ENCODE measurements around the gene PARD6B. TPM values are rescaled to one million over a fixed set of nuclear protein-coding genes. Genes with fewer than 3 reads are reported as not detected.

PARD6B gene
- total and polyA plus RNA-seq, 2 donors, result 0.52 to 11.7 TPM

- H3K4me3 ChIP-seq (ENCODE audit: low read depth, low read length), result no peak overlapping the region
- no peak for DNase-seq (ENCODE audit: extremely low spot score)
- WGBS, result 56% methylated on average over 11 of the region's 11 CpGs
- H3K36me3 ChIP-seq (ENCODE audit: insufficient read depth), result no peaks in the 10 kb centered on the region
- no peak overlapping the region for H3K27ac ChIP-seq (ENCODE audit: low read depth)
- no peaks in the 10 kb centered on the region for H3K4me1 ChIP-seq (ENCODE audit: insufficient read depth)
Observed at GRCh38 chr20:50804437-50805348, 73.3 kb downstream of the PARD6B start.

- Histone ChIP-seq H3K4me1 (ENCODE audit: insufficient read depth) (no peaks in the 10 kb centered on the region), H3K36me3 (ENCODE audit: insufficient read depth) (no peaks in the 10 kb centered on the region), H3K4me3 (ENCODE audit: low read depth, low read length) (no peak overlapping the region), H3K27ac (ENCODE audit: low read depth) (no peak overlapping the region)
- DNase-seq (ENCODE audit: extremely low spot score), result no peak
- WGBS, result 31% methylated on average over 1 of the region's 1 CpG
Observed at GRCh38 chr20:50805349-50805684, 73.9 kb downstream of the PARD6B start.

GRCh38 chr20:50806126-50806768 is 74.9 kb downstream of the PARD6B start:
- 95% methylated on average over 5 of the region's 5 CpGs for WGBS
- Histone ChIP-seq H3K36me3 (ENCODE audit: insufficient read depth) (no peaks in the 10 kb centered on the region), H3K4me1 (ENCODE audit: insufficient read depth) (no peaks in the 10 kb centered on the region), H3K4me3 (ENCODE audit: low read depth, low read length) (no peak overlapping the region), H3K27ac (ENCODE audit: low read depth) (no peak overlapping the region)
- DNase-seq (ENCODE audit: extremely low spot score), result no peak

Other genes starting within 250 kb of the PARD6B start
- gene PTPN1, start 221.2 kb upstream of the PARD6B start, total RNA-seq, result 15.0 TPM
- gene PTPN1, start 221.2 kb upstream of the PARD6B start, polyA plus RNA-seq, result 26.4 TPM
- gene RIPOR3, start 40.0 kb upstream of the PARD6B start, total RNA-seq, result 8.2 TPM
- 15.0 TPM for gene RIPOR3, start 40.0 kb upstream of the PARD6B start, polyA plus RNA-seq
- 4.8 TPM for gene BCAS4, start 63.5 kb downstream of the PARD6B start, total RNA-seq
- 9.2 TPM for gene BCAS4, start 63.5 kb downstream of the PARD6B start, polyA plus RNA-seq
- 92.2 TPM for gene ADNP, start 199.9 kb downstream of the PARD6B start, total RNA-seq
- 36.2 TPM for gene ADNP, start 199.9 kb downstream of the PARD6B start, polyA plus RNA-seq
- gene DPM1, start 227.0 kb downstream of the PARD6B start, total RNA-seq, result 56.3 TPM
- gene DPM1, start 227.0 kb downstream of the PARD6B start, polyA plus RNA-seq, result 56.3 TPM
- 4.9 TPM for gene MOCS3, start 227.2 kb downstream of the PARD6B start, total RNA-seq
- 4.3 TPM for gene MOCS3, start 227.2 kb downstream of the PARD6B start, polyA plus RNA-seq

Measured in urinary bladder (tissue), 4 donors.